VCaP (cell line): Measurements from ENCODE around the gene FBXO8.

Experiments
- H3K27ac ChIP-seq: fragments of 450-650 bp; 2 replicates; pipeline ENCODE4 v1.5.1; 2017
- CTCF ChIP-seq: fragments of 450-650 bp; conservative IDR thresholded peaks from 2 replicates; pipeline ENCODE4 v1.5.1; 2017; ENCODE audit warnings: mild to moderate bottlenecking, moderate library complexity

Gene FBXO8

DNA sequence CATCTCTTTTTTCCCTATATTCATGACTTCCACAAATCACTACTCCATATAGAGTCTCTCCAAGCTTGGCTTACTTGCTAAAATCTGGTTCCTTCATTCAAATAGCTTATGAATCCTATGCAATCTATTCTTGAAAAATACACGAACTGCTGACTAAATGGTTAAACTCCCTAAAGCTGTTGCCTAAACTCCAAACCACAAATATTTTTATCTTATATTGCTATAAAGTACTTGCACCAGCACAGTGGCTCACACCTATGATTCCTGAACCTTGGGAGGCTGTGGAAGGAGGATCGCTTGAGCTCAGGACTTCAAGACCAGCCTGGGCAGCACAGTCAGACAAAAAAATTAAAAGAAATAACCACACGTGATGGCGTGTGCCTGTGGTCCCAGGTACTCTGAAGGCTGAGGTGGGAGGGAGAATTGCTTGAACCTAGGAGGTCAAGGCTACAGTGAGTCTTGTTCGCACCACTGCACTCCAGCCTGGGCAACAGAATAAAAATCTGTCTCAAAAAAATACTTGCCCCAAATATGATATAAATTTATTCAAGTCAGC, 2.2 kb downstream of the FBXO8 start:
- TF ChIP-seq CTCF = no peak
- no peak overlapping the region for H3K27ac ChIP-seq

GRCh38 chr4:174279433-174280155, 3.9 kb downstream of the FBXO8 start:
- no peak for TF ChIP-seq CTCF
- no peak overlapping the region for H3K27ac ChIP-seq

GRCh38 chr4:174278467-174278866, 5.0 kb downstream of the FBXO8 start:
- no peak for TF ChIP-seq CTCF
- H3K27ac ChIP-seq = no peak overlapping the region

DNA sequence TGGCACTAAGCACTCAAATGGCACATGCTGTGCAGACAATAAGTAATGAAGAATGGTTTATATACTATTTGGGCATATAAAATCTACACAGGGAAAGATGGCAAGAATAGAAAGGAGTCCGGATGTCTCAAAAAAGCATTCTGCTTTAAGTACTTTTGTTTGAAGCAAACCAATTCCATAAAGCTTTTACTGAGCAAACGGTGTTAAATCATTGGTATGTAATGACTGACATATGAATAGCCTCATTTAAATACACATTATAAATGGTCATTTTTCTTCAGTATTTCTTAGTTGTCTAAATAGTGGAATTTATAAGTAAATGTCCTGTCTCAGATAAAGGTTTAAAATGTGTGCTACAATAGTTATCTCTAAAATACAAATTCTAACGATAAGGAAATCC, 6.0 kb downstream of the FBXO8 start:
- no peak overlapping the region for H3K27ac ChIP-seq
- TF ChIP-seq CTCF = no peak

DNA sequence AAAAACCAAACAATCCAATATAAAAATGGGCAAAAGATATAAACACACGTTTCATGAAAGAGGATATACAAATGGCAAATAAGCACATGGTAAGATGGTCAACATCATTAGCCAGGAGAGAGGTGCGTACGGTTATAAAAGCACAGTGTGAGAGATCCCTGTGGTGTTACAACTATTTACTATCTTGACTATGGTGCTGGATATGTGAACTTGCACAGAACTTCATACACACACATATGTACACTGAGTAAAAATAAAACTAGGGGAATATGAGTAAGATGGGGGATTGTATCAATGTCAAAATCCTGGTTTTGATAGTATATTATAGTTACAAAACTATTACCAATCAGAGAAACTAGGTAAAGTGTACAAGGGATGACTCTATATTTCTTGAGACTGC, 8.4 kb downstream of the FBXO8 start:
- H3K27ac ChIP-seq = no peak overlapping the region
- TF ChIP-seq CTCF = no peak

GRCh38 chr4:174274436-174274835, 9.0 kb downstream of the FBXO8 start:
- no peak overlapping the region for H3K27ac ChIP-seq

GRCh38 chr4:174273930-174274329, 9.5 kb downstream of the FBXO8 start:
- TF ChIP-seq CTCF = no peak

More at GRCh38 chr4:174274436-174274835, 9.0 kb downstream of the FBXO8 start:
- TF ChIP-seq CTCF = no peak

More at GRCh38 chr4:174273930-174274329, 9.5 kb downstream of the FBXO8 start:
- no peak overlapping the region for H3K27ac ChIP-seq
